WTC11 (cell line): ENCODE results near the gene CHTOP. TPM values are rescaled to one million over a fixed set of nuclear protein-coding genes. Genes with fewer than 3 reads are reported as not detected.

ENCODE experiments used
- ATAC-seq: fragments of 200-7000 bp; cut with Tn5 transposase; 2 replicates; pipeline ENCODE4 v1.10.0; 2021; ENCODE audit warnings: mild to moderate bottlenecking, moderate library complexity
- CTCF ChIA-PET: fragments of 300-600 bp; sonication (Branson Sonifier 250); formaldehyde crosslinking; loops from one replicate; lab custom pipeline; 2021; ENCODE audit warnings: antibody characterized with exemption; lab: Charles Lee
- POLR2A ChIA-PET: fragments of 350-600 bp; sonication (Branson Sonifier 250); formaldehyde crosslinking; loops from one replicate; lab custom pipeline; 2021; ENCODE audit warnings: antibody characterized with exemption; lab: Charles Lee
- DNase-seq: peaks from one replicate; pipeline ENCODE4 v3.0.0; 2021; ENCODE audit warnings: low spot score
- H3K27ac Mint-ChIP-seq: 2 replicates; pipeline ENCODE4 v1.8.0; 2021; ENCODE audit warnings: mixed read lengths
- H3K27me3 Mint-ChIP-seq: 2 replicates; pipeline ENCODE4 v1.8.0; 2021; ENCODE audit warnings: low read depth, mild to moderate bottlenecking, moderate library complexity, mixed read lengths
- H3K36me3 Mint-ChIP-seq: 2 replicates; pipeline ENCODE4 v1.8.0; 2021; ENCODE audit warnings: mixed read lengths
- H3K4me1 Mint-ChIP-seq: 2 replicates; pipeline ENCODE4 v1.8.0; 2022; ENCODE audit warnings: mixed read lengths
- H3K4me3 Mint-ChIP-seq: 2 replicates; pipeline ENCODE4 v1.8.0; 2021; ENCODE audit warnings: mild to moderate bottlenecking, moderate library complexity, mixed read lengths
- H3K9me3 Mint-ChIP-seq: 2 replicates; pipeline ENCODE4 v1.8.0; 2021; ENCODE audit warnings: mixed read lengths
- CTCF ChIP-seq: fragments of 200-600 bp; IDR thresholded peaks from 2 replicates; pipeline ENCODE4 v1.8.0; 2022; ENCODE audit warnings: antibody characterized with exemption
- ETV6 ChIP-seq: sonication (generic); formaldehyde crosslinking; IDR thresholded peaks from 2 replicates; pipeline ENCODE4 v1.8.1; 2022; ENCODE audit warnings: mild to moderate bottlenecking, missing genetic modification reagents
- FOXK1 ChIP-seq: sonication (generic); formaldehyde crosslinking; IDR thresholded peaks from 2 replicates; pipeline ENCODE4 v1.8.0; 2022; ENCODE audit warnings: mild to moderate bottlenecking, moderate library complexity, missing genetic modification reagents
- GABPB1 ChIP-seq: sonication (generic); formaldehyde crosslinking; IDR thresholded peaks from 2 replicates; pipeline ENCODE4 v1.8.1; 2023; ENCODE audit warnings: mild to moderate bottlenecking, missing genetic modification reagents
- HMGA2 ChIP-seq: fragments of 250-450 bp; sonication (Bioruptor Pico); IDR thresholded peaks from 2 replicates; pipeline ENCODE4 v1.4.0; 2021; ENCODE audit warnings: mild to moderate bottlenecking, moderate library complexity
- HMGXB4 ChIP-seq: sonication (generic); formaldehyde crosslinking; IDR thresholded peaks from 2 replicates; pipeline ENCODE4 v1.8.1; 2023; ENCODE audit warnings: mild to moderate bottlenecking, moderate library complexity, missing genetic modification reagents
- JAZF1 ChIP-seq: fragments of 250-450 bp; sonication (Bioruptor Pico); IDR thresholded peaks from 2 replicates; pipeline ENCODE4 v1.9.0; 2021; ENCODE audit warnings: moderate library complexity, mild to moderate bottlenecking, inconsistent platforms
- NR2C2 ChIP-seq: sonication (generic); formaldehyde crosslinking; IDR thresholded peaks from 2 replicates; pipeline ENCODE4 v1.8.0; 2022; ENCODE audit warnings: mild to moderate bottlenecking, missing genetic modification reagents
- SMAD3 ChIP-seq: sonication (generic); formaldehyde crosslinking; IDR thresholded peaks from 2 replicates; pipeline ENCODE4 v1.8.0; 2022; ENCODE audit warnings: missing genetic modification reagents, mild to moderate bottlenecking, borderline replicate concordance
- SMAD4 ChIP-seq: sonication (generic); formaldehyde crosslinking; IDR thresholded peaks from 2 replicates; pipeline ENCODE4 v1.8.0; 2022; ENCODE audit warnings: mild to moderate bottlenecking, missing genetic modification reagents
- TP53 ChIP-seq: sonication (generic); formaldehyde crosslinking; IDR thresholded peaks from 2 replicates; pipeline ENCODE4 v1.8.1; 2023; ENCODE audit warnings: mild to moderate bottlenecking, missing genetic modification reagents
- ZNF121 ChIP-seq: sonication (generic); formaldehyde crosslinking; IDR thresholded peaks from 2 replicates; pipeline ENCODE4 v1.8.0; 2023; ENCODE audit warnings: missing genetic modification reagents
- ZNF138 ChIP-seq: sonication (generic); formaldehyde crosslinking; conservative IDR thresholded peaks from 2 replicates; pipeline ENCODE4 v1.8.1; 2022; ENCODE audit warnings: mild to moderate bottlenecking, moderate library complexity, missing genetic modification reagents
- ZNF281 ChIP-seq: sonication (generic); formaldehyde crosslinking; IDR thresholded peaks from 2 replicates; pipeline ENCODE4 v1.8.0; 2023; ENCODE audit warnings: mild to moderate bottlenecking, missing genetic modification reagents
- ZNF317 ChIP-seq: sonication (generic); formaldehyde crosslinking; IDR thresholded peaks from 2 replicates; pipeline ENCODE4 v1.8.1; 2023; ENCODE audit warnings: low read depth, mild to moderate bottlenecking, moderate library complexity, missing genetic modification reagents, borderline replicate concordance
- ZNF416 ChIP-seq: fragments of 250-450 bp; sonication (Bioruptor Pico); IDR thresholded peaks from 2 replicates; pipeline ENCODE4 v1.9.0; 2021; ENCODE audit warnings: mild to moderate bottlenecking, inconsistent platforms
- total RNA-seq: library from RNA; stranded (reverse); gene quantifications from 3 replicates; pipeline ENCODE4 v1.2.3, GENCODE V29; 2021
- TF ChIP-seq, protein P1 (sequence below): sonication (generic); formaldehyde crosslinking; IDR thresholded peaks from 2 replicates; pipeline ENCODE4 v1.8.1; 2023; ENCODE audit warnings: mild to moderate bottlenecking, missing genetic modification reagents
- TF ChIP-seq, protein P2 (sequence below): fragments of 250-450 bp; sonication (Bioruptor Pico); IDR thresholded peaks from 2 replicates; pipeline ENCODE4 v1.9.0; 2021; ENCODE audit warnings: moderate library complexity, mild to moderate bottlenecking, inconsistent platforms, borderline replicate concordance
- TF ChIP-seq, protein P3 (sequence below): sonication (generic); formaldehyde crosslinking; IDR thresholded peaks from 2 replicates; pipeline ENCODE4 v1.8.0; 2022; ENCODE audit warnings: mild to moderate bottlenecking, missing genetic modification reagents
- TF ChIP-seq, protein P4 (sequence below): sonication (generic); formaldehyde crosslinking; IDR thresholded peaks from 2 replicates; pipeline ENCODE4 v1.8.1; 2022; ENCODE audit warnings: low read depth, mild to moderate bottlenecking, moderate library complexity, missing genetic modification reagents, borderline replicate concordance
- TF ChIP-seq, protein P5 (sequence below): fragments of 250-450 bp; sonication (Bioruptor Pico); IDR thresholded peaks from 2 replicates; pipeline ENCODE4 v1.9.0; 2021; ENCODE audit warnings: mild to moderate bottlenecking

CHTOP gene
- total RNA-seq, 1 experiment from 2014 or later: 101 TPM

GRCh38 chr1:153614189-153614900 lies 19.5 kb upstream of the CHTOP start:
- ATAC-seq (no peak), DNase-seq (no peak)
- ChIA-PET CTCF (interaction anchor here (0.7 to 14.4 kb wide), 9 partner anchors 11 to 259 kb away, joined by 3 to 230 read pairs (median 7); partner anchors contain the start of genes S100A1, S100A13, S100A2 and S100A4), POLR2A (interaction anchor here (0.8 to 1.0 kb wide), 2 partner anchors 13 to 20 kb away, joined by 3 read pairs; partner anchors contain the start of gene CHTOP)
- H3K4me1 Mint-ChIP-seq: peaks cover 47% of the 10 kb centered on the region
- no peaks in the 10 kb centered on the region for H3K9me3 Mint-ChIP-seq
- TF ChIP-seq, protein P1, sequence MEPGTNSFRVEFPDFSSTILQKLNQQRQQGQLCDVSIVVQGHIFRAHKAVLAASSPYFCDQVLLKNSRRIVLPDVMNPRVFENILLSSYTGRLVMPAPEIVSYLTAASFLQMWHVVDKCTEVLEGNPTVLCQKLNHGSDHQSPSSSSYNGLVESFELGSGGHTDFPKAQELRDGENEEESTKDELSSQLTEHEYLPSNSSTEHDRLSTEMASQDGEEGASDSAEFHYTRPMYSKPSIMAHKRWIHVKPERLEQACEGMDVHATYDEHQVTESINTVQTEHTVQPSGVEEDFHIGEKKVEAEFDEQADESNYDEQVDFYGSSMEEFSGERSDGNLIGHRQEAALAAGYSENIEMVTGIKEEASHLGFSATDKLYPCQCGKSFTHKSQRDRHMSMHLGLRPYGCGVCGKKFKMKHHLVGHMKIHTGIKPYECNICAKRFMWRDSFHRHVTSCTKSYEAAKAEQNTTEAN (CRISPR knock-in tag): no peak
- TF ChIP-seq FOXK1 (no peak), ZNF281 (CRISPR knock-in tag) (no peak), SMAD4 (CRISPR knock-in tag) (no peak)
- TF ChIP-seq, protein P2, sequence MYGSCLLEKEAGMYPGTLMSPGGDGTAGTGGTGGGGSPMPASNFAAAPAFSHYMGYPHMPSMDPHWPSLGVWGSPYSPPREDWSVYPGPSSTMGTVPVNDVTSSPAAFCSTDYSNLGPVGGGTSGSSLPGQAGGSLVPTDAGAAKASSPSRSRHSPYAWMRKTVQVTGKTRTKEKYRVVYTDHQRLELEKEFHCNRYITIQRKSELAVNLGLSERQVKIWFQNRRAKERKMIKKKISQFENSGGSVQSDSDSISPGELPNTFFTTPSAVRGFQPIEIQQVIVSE: no peak
- TF ChIP-seq, protein P3, sequence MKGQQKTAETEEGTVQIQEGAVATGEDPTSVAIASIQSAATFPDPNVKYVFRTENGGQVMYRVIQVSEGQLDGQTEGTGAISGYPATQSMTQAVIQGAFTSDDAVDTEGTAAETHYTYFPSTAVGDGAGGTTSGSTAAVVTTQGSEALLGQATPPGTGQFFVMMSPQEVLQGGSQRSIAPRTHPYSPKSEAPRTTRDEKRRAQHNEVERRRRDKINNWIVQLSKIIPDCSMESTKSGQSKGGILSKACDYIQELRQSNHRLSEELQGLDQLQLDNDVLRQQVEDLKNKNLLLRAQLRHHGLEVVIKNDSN (CRISPR knock-in tag): no peak
- H3K27ac Mint-ChIP-seq: no peak overlapping the region
- peaks cover 2% of the 10 kb centered on the region; the same call in 1 of the 2 replicates for H3K36me3 Mint-ChIP-seq
- H3K27me3 Mint-ChIP-seq: no peaks in the 10 kb centered on the region; the same call in 1 of the 2 replicates
- H3K4me3 Mint-ChIP-seq: no peak overlapping the region

DNA sequence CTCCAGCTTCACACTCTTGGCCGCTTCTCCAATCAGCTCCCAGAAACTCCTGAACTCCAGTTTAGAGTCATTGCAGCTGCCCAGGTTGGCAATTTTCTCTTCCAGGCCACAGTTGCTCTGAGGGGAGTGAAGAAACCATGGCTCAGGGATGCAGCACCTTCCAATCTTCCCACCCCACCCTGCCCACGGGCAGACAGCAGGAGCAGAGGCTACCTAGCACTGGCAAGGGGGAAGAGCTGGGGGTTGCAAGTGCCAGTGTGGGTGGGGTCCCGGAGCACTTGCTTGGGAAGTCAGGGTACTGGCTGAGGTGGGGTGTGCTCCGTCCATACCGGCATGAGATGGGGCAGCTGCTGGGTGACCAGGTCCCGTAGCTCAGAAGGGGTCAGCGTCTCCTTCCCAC lies 19.0 kb upstream of the CHTOP start:
- Mint-ChIP-seq H3K36me3 (peaks cover 6% of the 10 kb centered on the region), H3K27me3 (no peaks in the 10 kb centered on the region; the same call in 1 of the 2 replicates), H3K27ac (no peak overlapping the region)
- POLR2A ChIA-PET: interaction anchor here (0.8 to 1.0 kb wide), 2 partner anchors 13 to 19 kb away, joined by 3 read pairs; partner anchors contain the start of gene CHTOP
- no peak for TF ChIP-seq HMGXB4
- TF ChIP-seq, protein P4, sequence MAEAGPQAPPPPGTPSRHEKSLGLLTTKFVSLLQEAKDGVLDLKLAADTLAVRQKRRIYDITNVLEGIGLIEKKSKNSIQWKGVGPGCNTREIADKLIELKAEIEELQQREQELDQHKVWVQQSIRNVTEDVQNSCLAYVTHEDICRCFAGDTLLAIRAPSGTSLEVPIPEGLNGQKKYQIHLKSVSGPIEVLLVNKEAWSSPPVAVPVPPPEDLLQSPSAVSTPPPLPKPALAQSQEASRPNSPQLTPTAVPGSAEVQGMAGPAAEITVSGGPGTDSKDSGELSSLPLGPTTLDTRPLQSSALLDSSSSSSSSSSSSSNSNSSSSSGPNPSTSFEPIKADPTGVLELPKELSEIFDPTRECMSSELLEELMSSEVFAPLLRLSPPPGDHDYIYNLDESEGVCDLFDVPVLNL (CRISPR knock-in tag): no peak
- no peak for TF ChIP-seq GABPB1
- TF ChIP-seq ZNF317 (CRISPR knock-in tag): no peak
- TF ChIP-seq ZNF121 (CRISPR knock-in tag): no peak
- TF ChIP-seq, protein P5, sequence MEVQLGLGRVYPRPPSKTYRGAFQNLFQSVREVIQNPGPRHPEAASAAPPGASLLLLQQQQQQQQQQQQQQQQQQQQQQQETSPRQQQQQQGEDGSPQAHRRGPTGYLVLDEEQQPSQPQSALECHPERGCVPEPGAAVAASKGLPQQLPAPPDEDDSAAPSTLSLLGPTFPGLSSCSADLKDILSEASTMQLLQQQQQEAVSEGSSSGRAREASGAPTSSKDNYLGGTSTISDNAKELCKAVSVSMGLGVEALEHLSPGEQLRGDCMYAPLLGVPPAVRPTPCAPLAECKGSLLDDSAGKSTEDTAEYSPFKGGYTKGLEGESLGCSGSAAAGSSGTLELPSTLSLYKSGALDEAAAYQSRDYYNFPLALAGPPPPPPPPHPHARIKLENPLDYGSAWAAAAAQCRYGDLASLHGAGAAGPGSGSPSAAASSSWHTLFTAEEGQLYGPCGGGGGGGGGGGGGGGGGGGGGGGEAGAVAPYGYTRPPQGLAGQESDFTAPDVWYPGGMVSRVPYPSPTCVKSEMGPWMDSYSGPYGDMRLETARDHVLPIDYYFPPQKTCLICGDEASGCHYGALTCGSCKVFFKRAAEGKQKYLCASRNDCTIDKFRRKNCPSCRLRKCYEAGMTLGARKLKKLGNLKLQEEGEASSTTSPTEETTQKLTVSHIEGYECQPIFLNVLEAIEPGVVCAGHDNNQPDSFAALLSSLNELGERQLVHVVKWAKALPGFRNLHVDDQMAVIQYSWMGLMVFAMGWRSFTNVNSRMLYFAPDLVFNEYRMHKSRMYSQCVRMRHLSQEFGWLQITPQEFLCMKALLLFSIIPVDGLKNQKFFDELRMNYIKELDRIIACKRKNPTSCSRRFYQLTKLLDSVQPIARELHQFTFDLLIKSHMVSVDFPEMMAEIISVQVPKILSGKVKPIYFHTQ (CRISPR knock-in tag): no peak
- TF ChIP-seq NR2C2: no peak
- no peak for TF ChIP-seq CTCF
- TF ChIP-seq TP53: no peak
- TF ChIP-seq HMGA2 (CRISPR knock-in tag): no peak
- TF ChIP-seq ZNF138: no peak
- TF ChIP-seq ETV6: no peak
- TF ChIP-seq ZNF416: no peak
- TF ChIP-seq FOXK1: no peak
- TF ChIP-seq SMAD3: no peak
- no peak for TF ChIP-seq JAZF1 (CRISPR knock-in tag)
- TF ChIP-seq, all 79 proteins: peak for 0
- no peak for DNase-seq
- ATAC-seq: no peak
- Mint-ChIP-seq H3K4me1 (peaks cover 41% of the 10 kb centered on the region), H3K4me3 (no peak overlapping the region), H3K9me3 (no peaks in the 10 kb centered on the region)
- CTCF ChIA-PET: interaction anchor here (0.8 to 14.4 kb wide), 9 partner anchors 11 to 259 kb away, joined by 3 to 230 read pairs (median 7); partner anchors contain the start of genes S100A1, S100A13, S100A2 and S100A4
